Esophagus muscularis mucosa (tissue), 4 donors: ENCODE results near the gene P2RX5. TPM values are rescaled to one million over a fixed set of nuclear protein-coding genes. Genes with fewer than 3 reads are reported as not detected.
"Not testable (repeated sequence)": the region's sequence is repeated elsewhere in the genome, so short reads cannot be mapped to it uniquely, and the experiment has no call there.

Experiments used
- DNase-seq: peaks from one replicate; pipeline ENCODE4 v3.0.0-alpha.2; 2017; ENCODE audit errors: extremely low spot score
- H3K27ac ChIP-seq, 4 donors: fragments of 200-600 bp; sonication (generic); replicated peaks in 1 of 4; 1 replicate in 3 of 4; 2 replicates in 1 of 4; pipeline ENCODE4 v1.5.1; 2016 to 2019; ENCODE audit warnings: mild to moderate bottlenecking in 1 of 4
- H3K27me3 ChIP-seq, 4 donors: fragments of 200-600 bp; sonication (generic); one replicate each; pipeline versions ENCODE4 v1.5.1 to v1.6.0; 2016 to 2019
- H3K36me3 ChIP-seq, 4 donors: fragments of 200-600 bp; sonication (generic); one replicate each; pipeline ENCODE4 v1.5.1; 2016 to 2019
- H3K4me1 ChIP-seq, 4 donors: fragments of 200-600 bp; sonication (generic); one replicate each; pipeline ENCODE4 v1.5.1; 2016 to 2019
- H3K4me3 ChIP-seq, 4 donors: fragments of 200-600 bp; sonication (generic); 1 replicate in 2 of 4; 2 replicates in 2 of 4; pipeline ENCODE4 v1.5.1; 2016 to 2019; ENCODE audit warnings: mild to moderate bottlenecking in 4 of 4, moderate library complexity in 1 of 4
- H3K9me3 ChIP-seq, 4 donors: fragments of 200-600 bp; sonication (generic); 1 replicate in 3 of 4; 2 replicates in 1 of 4; pipeline ENCODE4 v1.5.1; 2016 to 2019
- CTCF ChIP-seq, 3 experiments: fragments of 200-600 bp in 2 of 3; fragments of 450-650 bp in 1 of 3; sonication (generic) in 2 of 3; IDR thresholded peaks; one replicate each; pipeline ENCODE4 v1.5.1; 2017 to 2019; ENCODE audit warnings: antibody characterized with exemption in 3 of 3, mild to moderate bottlenecking in 2 of 3, moderate library complexity in 1 of 3
- EP300 ChIP-seq: sonication (generic); formaldehyde crosslinking; IDR thresholded peaks from one replicate; pipeline ENCODE4 v1.6.1; 2017; ENCODE audit warnings: antibody characterized with exemption
- POLR2A ChIP-seq: fragments of 450-650 bp; IDR thresholded peaks from one replicate; pipeline ENCODE4 v1.6.1; 2017; ENCODE audit warnings: antibody characterized with exemption, moderate library complexity, mild to moderate bottlenecking, low read depth
- POLR2AphosphoS5 ChIP-seq, 2 donors: sonication (generic); formaldehyde crosslinking; IDR thresholded peaks; one replicate each; pipeline ENCODE4 v1.6.1; 2017; ENCODE audit warnings: antibody characterized with exemption in 2 of 2
- WGBS: methylation state at CpG from one replicate; pipeline ENCODE4 v1.1.5; 2018; 5-methylcytosine and 5-hydroxymethylcytosine counted together
- intact Hi-C: fragments of 100-400 bp; cut with DNase I; formaldehyde crosslinking; loops from one replicate; pipeline ENCODE4 v1.15.1; 2023
- total RNA-seq, 4 donors: library from RNA; depleted of rRNA; stranded (reverse); fragments of >200 nt; gene quantifications; one replicate each; pipeline versions ENCODE4 v1.1.0 to v1.2.1, GENCODE V29; 2016

The P2RX5 gene
- total RNA-seq, 4 donors from 2014 or later: 0.19 to 1.5 (median 1.0) TPM

- TF ChIP-seq EP300 (no peak), POLR2A (no peak), POLR2AphosphoS5 (IDR thresholded peaks at IDR 0.05) (no peak), CTCF (IDR thresholded peaks at IDR 0.05) (no peak)
- intact Hi-C loops: loop anchor here (5.0 kb wide), 3 partner anchors 63 to 103 kb away; partner anchors contain the start of gene ITGAE
- Histone ChIP-seq H3K9me3 (no peaks in the 10 kb centered on the region), H3K27ac (no peak overlapping the region), H3K4me3 (no peak overlapping the region), H3K27me3 (no peaks in the 10 kb centered on the region), H3K36me3 (no peaks in the 10 kb centered on the region), H3K4me1 (peaks cover 9 to 21% (median 19%) of the 10 kb centered on the region in 4 donors)
- WGBS: 85% methylated on average over 15 of the region's 16 CpGs
- DNase-seq: no peak
These were observed 43.6 kb upstream of the P2RX5 start for GRCh38 chr17:3739422-3740124.

- Histone ChIP-seq H3K4me3 (peak overlapping the region; percentile 27 to 51 (median 35)), H3K27ac (peak overlapping the region; percentile 54 to 80 (median 63)), H3K36me3 (no peaks in the 10 kb centered on the region), H3K9me3 (no peaks in the 10 kb centered on the region), H3K4me1 (peaks cover 9 to 21% (median 19%) of the 10 kb centered on the region in 4 donors), H3K27me3 (no peaks in the 10 kb centered on the region)
- intact Hi-C loops: loop anchor here (5.0 kb wide), 3 partner anchors 64 to 104 kb away; partner anchors contain the start of gene ITGAE
- WGBS: 60% methylated on average over 16 of the region's 16 CpGs
- no peak for TF ChIP-seq POLR2A
- TF ChIP-seq CTCF (IDR thresholded peaks at IDR 0.05): no peak
- peak; percentile 14 to 61 for TF ChIP-seq POLR2AphosphoS5 (IDR thresholded peaks at IDR 0.05)
- no peak for TF ChIP-seq EP300
- DNase-seq: no peak
These were observed 42.8 kb upstream of the P2RX5 start for GRCh38 chr17:3738562-3739295.

GRCh38 chr17:3735515-3735914 lies 39.6 kb upstream of the P2RX5 start:
- no peak for DNase-seq
- WGBS: 87% methylated on average over 8 of the region's 8 CpGs
- Histone ChIP-seq H3K4me1 (peaks cover 9 to 21% (median 19%) of the 10 kb centered on the region in 4 donors), H3K9me3 (no peaks in the 10 kb centered on the region), H3K27ac (no peak overlapping the region), H3K4me3 (no peak overlapping the region), H3K27me3 (no peaks in the 10 kb centered on the region), H3K36me3 (no peaks in the 10 kb centered on the region)
- intact Hi-C loops: loop anchor here (5.0 kb wide), 3 partner anchors 67 to 107 kb away; partner anchors contain the start of gene ITGAE
- TF ChIP-seq POLR2AphosphoS5 (IDR thresholded peaks at IDR 0.05): no peak

- not testable (repeated sequence) for H3K27me3 ChIP-seq, H3K9me3 ChIP-seq, DNase-seq, H3K27ac ChIP-seq, H3K36me3 ChIP-seq, H3K4me3 ChIP-seq
- intact Hi-C loops: loop anchor here (5.0 kb wide), 3 partner anchors 67 to 107 kb away; partner anchors contain the start of gene ITGAE
- H3K4me1 ChIP-seq: peaks cover 9 to 21% (median 19%) of the 10 kb centered on the region in 4 donors
- 90% methylated on average over 10 of the region's 10 CpGs for WGBS
These were observed 38.9 kb upstream of the P2RX5 start for GRCh38 chr17:3734911-3735276.

- Histone ChIP-seq H3K27ac (no peak overlapping the region), H3K9me3 (no peaks in the 10 kb centered on the region), H3K4me1 (peaks cover 0 to 2% (median under 1%) of the 10 kb centered on the region in 4 donors), H3K36me3 (no peaks in the 10 kb centered on the region), H3K27me3 (no peaks in the 10 kb centered on the region), H3K4me3 (no peak overlapping the region)
- intact Hi-C loops: no loop called here
- 58% methylated on average over 7 of the region's 9 CpGs for WGBS
- DNase-seq: no peak
- TF ChIP-seq POLR2A: no peak
- no peak for TF ChIP-seq EP300
- TF ChIP-seq POLR2AphosphoS5 (IDR thresholded peaks at IDR 0.05): no peak
- TF ChIP-seq CTCF (IDR thresholded peaks at IDR 0.05): no peak
These were observed 36.3 kb upstream of the P2RX5 start for GRCh38 chr17:3732210-3732621.
